AG10803 (cell line): ENCODE measurements around the gene ALDOB.
"Not testable (repeated sequence)": the region's sequence is repeated elsewhere in the genome, so short reads cannot be mapped to it uniquely, and the experiment has no call there.

Source experiments
- DNase-seq: peaks from one replicate; pipeline ENCODE4 v3.0.0; 2010; ENCODE audit warnings: low read depth
- H3K4me3 ChIP-seq: 2 replicates; pipeline ENCODE4 v1.5.1; 2011; ENCODE audit warnings: mild to moderate bottlenecking, low read length, control low read depth
- CTCF ChIP-seq: conservative IDR thresholded peaks from 2 replicates; pipeline ENCODE4 v1.5.1; 2011; ENCODE audit warnings: mild to moderate bottlenecking, low read length, control low read depth, inconsistent platforms

The ALDOB gene

DNA sequence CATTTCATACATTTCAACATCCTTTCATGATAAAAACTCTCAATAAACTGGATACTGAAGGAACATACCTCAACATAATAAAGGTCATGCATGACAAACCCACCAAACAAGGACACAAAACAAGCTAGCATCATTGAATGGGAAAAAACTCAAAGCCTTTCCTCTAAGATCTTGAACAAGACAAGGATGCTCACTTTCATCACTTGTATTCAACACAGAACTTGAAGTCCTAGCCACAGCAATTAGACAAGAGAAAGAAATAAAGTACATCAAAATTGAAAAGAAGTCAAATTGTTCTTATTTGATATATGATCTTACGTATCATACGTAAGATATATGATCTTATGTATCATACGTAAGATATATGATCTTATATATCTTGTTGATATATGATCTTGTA is 42.4 kb downstream of the ALDOB start:
- H3K4me3 ChIP-seq = no peak overlapping the region
- DNase-seq = no peak
- TF ChIP-seq CTCF = no peak

DNA sequence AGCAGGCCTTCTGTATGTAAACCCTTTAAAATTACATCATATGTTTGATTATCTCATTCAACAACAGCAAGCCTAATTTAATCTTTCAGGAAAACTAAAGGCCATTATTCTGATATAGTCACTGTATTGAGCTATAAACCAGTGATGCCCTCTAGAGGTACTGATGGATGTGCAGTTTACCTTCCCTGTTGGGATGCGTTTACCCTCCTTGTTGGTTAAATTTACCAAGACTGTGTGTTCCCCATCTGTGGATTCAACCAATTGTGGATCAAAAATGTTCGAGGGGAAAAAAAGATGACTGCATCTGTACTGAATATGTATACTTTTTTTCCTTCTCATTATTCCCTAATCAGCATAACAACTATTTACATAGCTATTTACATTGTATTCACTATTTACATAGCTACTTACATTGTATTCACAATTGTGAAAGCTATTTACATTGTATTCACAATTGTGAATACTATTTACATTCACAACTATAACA is 47.0 kb downstream of the ALDOB start:
- DNase-seq = no peak
- H3K4me3 ChIP-seq = no peak overlapping the region
- TF ChIP-seq CTCF = peak; percentile 46

GRCh38 chr9:101387871-101388506 is 47.6 kb downstream of the ALDOB start:
- TF ChIP-seq CTCF = peak; percentile 84
- H3K4me3 ChIP-seq = no peak overlapping the region
- peak; percentile 53 for DNase-seq

- not testable (repeated sequence) for H3K4me3 ChIP-seq, DNase-seq
Observed at GRCh38 chr9:101384873-101385536, 50.6 kb downstream of the ALDOB start, which contains the start of gene BAAT. Gene BAAT, minus strand, starts transcription at chr9:101385006. Its CDS starts 13,602 bp downstream, at chr9:101371404.

- peak; percentile 23 for DNase-seq
- TF ChIP-seq CTCF = no peak
- H3K4me3 ChIP-seq = no peak overlapping the region
Observed at GRCh38 chr9:101383361-101383760, 52.2 kb downstream of the ALDOB start.

GRCh38 chr9:101381833-101382342 is 53.7 kb downstream of the ALDOB start:
- H3K4me3 ChIP-seq = no peak overlapping the region
- TF ChIP-seq CTCF = no peak
- DNase-seq = no peak

- TF ChIP-seq CTCF = no peak
- DNase-seq = no peak
Observed at GRCh38 chr9:101381118-101381517, 54.5 kb downstream of the ALDOB start.

More at GRCh38 chr9:101381118-101381517, 54.5 kb downstream of the ALDOB start:
- no peak overlapping the region for H3K4me3 ChIP-seq
